Calu3 (cell line): ENCODE data around the gene C9orf43. TPM values are rescaled to one million over a fixed set of nuclear protein-coding genes. Genes with fewer than 3 reads are reported as not detected.
"Not testable (repeated sequence)": the region's sequence is repeated elsewhere in the genome, so short reads cannot be mapped to it uniquely, and the experiment has no call there.

Source experiments
- BruUV-seq: library from RNA; stranded (reverse); fragments of 400-500 nt; replicated peaks from 2 replicates; lab custom pipeline; 2021; lab: Mats Ljungman, UMichigan
- CTCF ChIA-PET: fragments of 300-600 bp; sonication (Branson Sonifier 250); formaldehyde crosslinking; loops from one replicate; lab custom pipeline; 2022; ENCODE audit warnings: antibody characterized with exemption; lab: Charles Lee
- DNase-seq: peaks from one replicate; pipeline ENCODE4 v3.0.0; 2022
- H3K27ac Mint-ChIP-seq: one replicate; pipeline ENCODE4 v1.8.0; 2022; ENCODE audit warnings: mixed read lengths; ENCODE audit not compliant: unreplicated experiment
- H3K27me3 Mint-ChIP-seq: one replicate; pipeline ENCODE4 v1.8.0; 2022; ENCODE audit warnings: mixed read lengths; ENCODE audit not compliant: unreplicated experiment
- H3K36me3 Mint-ChIP-seq: one replicate; pipeline ENCODE4 v1.8.0; 2022; ENCODE audit warnings: mild to moderate bottlenecking, moderate library complexity, mixed read lengths; ENCODE audit not compliant: insufficient read depth, unreplicated experiment
- H3K4me1 Mint-ChIP-seq: one replicate; pipeline ENCODE4 v1.8.0; 2022; ENCODE audit warnings: mild to moderate bottlenecking, low read depth, mixed read lengths; ENCODE audit not compliant: unreplicated experiment
- H3K4me3 Mint-ChIP-seq: one replicate; pipeline ENCODE4 v1.8.0; 2022; ENCODE audit warnings: mild to moderate bottlenecking, low read depth, moderate library complexity, mixed read lengths; ENCODE audit not compliant: unreplicated experiment
- H3K9me3 Mint-ChIP-seq: one replicate; pipeline ENCODE4 v1.8.0; 2022; ENCODE audit warnings: low read depth, mixed read lengths; ENCODE audit not compliant: unreplicated experiment
- intact Hi-C: fragments of 100-400 bp; cut with micrococcal nuclease; formaldehyde crosslinking; loops from one replicate; pipeline ENCODE4 v1.10.0; 2022; ENCODE audit not compliant: unreplicated experiment
- total RNA-seq: library from RNA; stranded (reverse); gene quantifications from 2 replicates; pipeline ENCODE4 v1.2.3, GENCODE V29; 2022
- TF ChIP-seq, protein P1 (sequence below): fragments of 200-600 bp; IDR thresholded peaks from one replicate; pipeline ENCODE4 v1.8.0; 2022; ENCODE audit warnings: antibody characterized with exemption; ENCODE audit not compliant: unreplicated experiment

The C9orf43 gene
- total RNA-seq, 1 experiment from 2014 or later: 0.33 TPM

GRCh38 chr9:113364951-113365350 lies 45.6 kb upstream of the C9orf43 start:
- CTCF ChIA-PET: interaction anchor here (1.2 kb wide), 1 partner anchor 23 kb away, joined by 6 read pairs; no protein-coding TSS in a partner anchor
- no peak overlapping the region for H3K27ac Mint-ChIP-seq
- H3K9me3 Mint-ChIP-seq: no peaks in the 10 kb centered on the region
- no peak for DNase-seq
- H3K36me3 Mint-ChIP-seq: no peaks in the 10 kb centered on the region
- H3K27me3 Mint-ChIP-seq: no peaks in the 10 kb centered on the region
- TF ChIP-seq, protein P1, sequence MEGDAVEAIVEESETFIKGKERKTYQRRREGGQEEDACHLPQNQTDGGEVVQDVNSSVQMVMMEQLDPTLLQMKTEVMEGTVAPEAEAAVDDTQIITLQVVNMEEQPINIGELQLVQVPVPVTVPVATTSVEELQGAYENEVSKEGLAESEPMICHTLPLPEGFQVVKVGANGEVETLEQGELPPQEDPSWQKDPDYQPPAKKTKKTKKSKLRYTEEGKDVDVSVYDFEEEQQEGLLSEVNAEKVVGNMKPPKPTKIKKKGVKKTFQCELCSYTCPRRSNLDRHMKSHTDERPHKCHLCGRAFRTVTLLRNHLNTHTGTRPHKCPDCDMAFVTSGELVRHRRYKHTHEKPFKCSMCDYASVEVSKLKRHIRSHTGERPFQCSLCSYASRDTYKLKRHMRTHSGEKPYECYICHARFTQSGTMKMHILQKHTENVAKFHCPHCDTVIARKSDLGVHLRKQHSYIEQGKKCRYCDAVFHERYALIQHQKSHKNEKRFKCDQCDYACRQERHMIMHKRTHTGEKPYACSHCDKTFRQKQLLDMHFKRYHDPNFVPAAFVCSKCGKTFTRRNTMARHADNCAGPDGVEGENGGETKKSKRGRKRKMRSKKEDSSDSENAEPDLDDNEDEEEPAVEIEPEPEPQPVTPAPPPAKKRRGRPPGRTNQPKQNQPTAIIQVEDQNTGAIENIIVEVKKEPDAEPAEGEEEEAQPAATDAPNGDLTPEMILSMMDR: no peak
- no TSS peak for BruUV-seq
- intact Hi-C loops: no loop called here
- H3K4me3 Mint-ChIP-seq: no peak overlapping the region
- H3K4me1 Mint-ChIP-seq: no peaks in the 10 kb centered on the region

DNA sequence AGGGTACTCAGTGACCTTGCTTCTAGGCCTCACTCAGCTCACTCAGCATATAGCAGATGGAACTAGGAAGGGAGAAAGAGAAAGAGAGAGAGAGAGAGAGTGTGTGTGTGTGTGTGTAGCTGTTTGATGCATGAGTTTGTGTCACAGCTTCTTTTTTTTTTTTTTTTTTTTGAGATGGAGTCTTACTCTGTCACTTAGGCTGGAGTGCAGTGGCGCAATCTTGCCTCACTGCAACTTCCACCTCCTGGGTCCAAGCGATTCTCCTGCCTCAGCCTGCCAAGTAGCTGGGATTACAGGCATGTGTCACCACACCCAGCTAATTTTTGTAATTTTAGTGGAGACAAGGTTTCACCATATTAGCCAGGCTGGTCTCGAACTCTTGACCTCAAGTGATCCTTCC lies 44.9 kb upstream of the C9orf43 start:
- BruUV-seq, H3K9me3 Mint-ChIP-seq, H3K4me3 Mint-ChIP-seq, H3K27me3 Mint-ChIP-seq, H3K36me3 Mint-ChIP-seq, H3K4me1 Mint-ChIP-seq, H3K27ac Mint-ChIP-seq, DNase-seq, intact Hi-C loops: not testable (repeated sequence)
- CTCF ChIA-PET: interaction anchor here (0.7 to 1.2 kb wide), 2 partner anchors 24 to 1075 kb away, joined by 5 to 6 read pairs; no protein-coding TSS in a partner anchor

GRCh38 chr9:113368348-113368981 lies 42.1 kb upstream of the C9orf43 start:
- no peak for DNase-seq
- Mint-ChIP-seq H3K9me3 (no peaks in the 10 kb centered on the region), H3K4me3 (no peak overlapping the region), H3K27me3 (no peaks in the 10 kb centered on the region), H3K36me3 (peaks cover 15% of the 10 kb centered on the region), H3K27ac (no peak overlapping the region), H3K4me1 (no peaks in the 10 kb centered on the region)
- TF ChIP-seq, protein P1: no peak
- CTCF ChIA-PET: interaction anchor here (0.7 kb wide), 1 partner anchor 448 kb away, joined by 3 read pairs; no protein-coding TSS in a partner anchor
- intact Hi-C loops: no loop called here
- no TSS peak for BruUV-seq

DNA sequence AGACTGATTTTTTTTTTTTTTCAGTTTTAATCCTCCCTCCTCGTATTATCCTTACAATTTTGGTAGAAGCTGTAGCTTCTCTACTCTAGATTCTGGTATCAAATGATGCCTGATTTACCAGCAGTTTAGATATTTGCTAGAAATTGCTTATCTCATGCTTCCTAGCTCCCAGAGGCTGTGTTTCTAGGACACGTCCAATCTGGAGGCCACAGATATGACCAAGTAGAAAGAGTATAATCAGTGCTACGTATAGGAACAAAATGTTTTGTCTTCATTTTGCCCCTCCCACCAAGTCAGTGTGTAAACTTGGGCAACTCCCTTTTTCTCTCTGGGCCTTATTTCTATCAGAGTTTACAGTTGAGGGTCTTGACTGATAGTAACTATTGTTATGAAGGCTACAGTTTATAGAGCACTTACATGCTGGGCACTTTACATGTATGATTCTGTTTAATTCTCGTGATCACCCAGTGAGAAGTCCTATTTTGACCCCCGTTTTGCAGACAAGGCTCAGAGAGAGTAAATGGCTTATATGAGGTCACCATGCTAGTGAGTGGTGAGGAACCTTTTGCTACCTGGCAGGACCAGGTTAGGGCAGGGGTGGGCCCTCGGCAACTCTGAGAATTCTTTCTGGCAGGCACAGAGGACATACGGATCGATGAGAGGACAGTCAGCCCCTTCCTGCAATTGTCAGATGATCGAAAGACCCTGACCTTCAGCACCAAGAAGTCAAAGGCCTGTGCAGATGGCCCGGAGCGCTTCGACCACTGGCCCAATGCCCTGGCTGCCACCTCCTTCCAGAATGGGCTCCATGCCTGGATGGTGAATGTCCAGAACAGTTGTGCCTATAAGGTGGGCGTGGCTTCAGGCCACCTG lies 41.3 kb upstream of the C9orf43 start:
- no TSS peak for BruUV-seq
- no peaks in the 10 kb centered on the region for H3K9me3 Mint-ChIP-seq
- H3K4me1 Mint-ChIP-seq: no peaks in the 10 kb centered on the region
- DNase-seq: no peak
- TF ChIP-seq, protein P1: no peak
- H3K36me3 Mint-ChIP-seq: peaks cover 17% of the 10 kb centered on the region
- no peak overlapping the region for H3K4me3 Mint-ChIP-seq
- CTCF ChIA-PET: interaction anchor here (0.7 kb wide), 1 partner anchor 447 kb away, joined by 3 read pairs; no protein-coding TSS in a partner anchor
- intact Hi-C loops: no loop called here
- no peak overlapping the region for H3K27ac Mint-ChIP-seq
- H3K27me3 Mint-ChIP-seq: no peaks in the 10 kb centered on the region
